Measurements from ENCODE around the gene ACTL7B. TPM values are rescaled to one million over a fixed set of nuclear protein-coding genes. Genes with fewer than 3 reads are reported as not detected.

Gene ACTL7B
- total RNA-seq, 1 donor from 2014 or later = not detected

- H3K4me3 Mint-ChIP-seq = no peak overlapping the region
- DNase-seq (ENCODE audit: low read depth, low spot score) = no peak
- H3K27ac Mint-ChIP-seq (ENCODE audit: unreplicated experiment) = no peak overlapping the region
Observed at GRCh38 chr9:108866001-108866420, 10.2 kb upstream of the ACTL7B start.

GRCh38 chr9:108865037-108865436, 9.3 kb upstream of the ACTL7B start:
- Mint-ChIP-seq H3K27me3 (ENCODE audit: low read depth) (no peaks in the 10 kb centered on the region), H3K36me3 (ENCODE audit: low read depth) (peaks cover 11% of the 10 kb centered on the region), H3K9me3 (no peaks in the 10 kb centered on the region), H3K27ac (ENCODE audit: unreplicated experiment) (no peak overlapping the region), H3K4me3 (no peak overlapping the region), H3K4me1 (no peaks in the 10 kb centered on the region)
- no peak for DNase-seq (ENCODE audit: low read depth, low spot score)
- TF ChIP-seq CTCF (conservative IDR thresholded peaks at IDR 0.05) = no peak

More at GRCh38 chr9:108866001-108866420, 10.2 kb upstream of the ACTL7B start:
- Mint-ChIP-seq H3K4me1 (no peaks in the 10 kb centered on the region), H3K36me3 (ENCODE audit: low read depth) (peaks cover 17% of the 10 kb centered on the region), H3K9me3 (no peaks in the 10 kb centered on the region), H3K27me3 (ENCODE audit: low read depth) (no peaks in the 10 kb centered on the region)
- no peak for TF ChIP-seq CTCF (conservative IDR thresholded peaks at IDR 0.05)

- DNase-seq (ENCODE audit: low read depth, low spot score) = no peak
- no peak overlapping the region for H3K27ac Mint-ChIP-seq (ENCODE audit: unreplicated experiment)
- no peak for TF ChIP-seq CTCF (conservative IDR thresholded peaks at IDR 0.05)
Observed at GRCh38 chr9:108864446-108864845, 8.7 kb upstream of the ACTL7B start.

GRCh38 chr9:108863891-108864290, 8.1 kb upstream of the ACTL7B start:
- Mint-ChIP-seq H3K27ac (ENCODE audit: unreplicated experiment) (no peak overlapping the region), H3K27me3 (ENCODE audit: low read depth) (no peaks in the 10 kb centered on the region), H3K9me3 (no peaks in the 10 kb centered on the region), H3K4me1 (no peaks in the 10 kb centered on the region), H3K36me3 (ENCODE audit: low read depth) (peaks cover 11% of the 10 kb centered on the region), H3K4me3 (no peak overlapping the region)
- TF ChIP-seq CTCF (conservative IDR thresholded peaks at IDR 0.05) = no peak
- DNase-seq (ENCODE audit: low read depth, low spot score) = no peak

More at GRCh38 chr9:108864446-108864845, 8.7 kb upstream of the ACTL7B start:
- Mint-ChIP-seq H3K36me3 (ENCODE audit: low read depth) (peaks cover 11% of the 10 kb centered on the region), H3K4me3 (no peak overlapping the region), H3K9me3 (no peaks in the 10 kb centered on the region), H3K4me1 (no peaks in the 10 kb centered on the region), H3K27me3 (ENCODE audit: low read depth) (no peaks in the 10 kb centered on the region)

- peaks cover 2% of the 10 kb centered on the region for H3K36me3 Mint-ChIP-seq (ENCODE audit: low read depth)
- no peak for TF ChIP-seq CTCF (conservative IDR thresholded peaks at IDR 0.05)
- H3K4me3 Mint-ChIP-seq = no peak within 1 kb of the TSS
- no peaks in the 10 kb centered on the region for H3K9me3 Mint-ChIP-seq
- no peaks in the 10 kb centered on the region for H3K4me1 Mint-ChIP-seq
- peak within 1 kb of the TSS; percentile 32 for H3K27ac Mint-ChIP-seq (ENCODE audit: unreplicated experiment)
- H3K27me3 Mint-ChIP-seq (ENCODE audit: low read depth) = no peaks in the 10 kb centered on the region
- no peak for DNase-seq (ENCODE audit: low read depth, low spot score)
Observed at GRCh38 chr9:108861997-108862396, 6.2 kb upstream of the ACTL7B start, which contains the start of gene ACTL7A. Gene ACTL7A, plus strand, starts transcription at chr9:108862266. Its CDS starts 57 bp downstream, at chr9:108862323.

Data from neural crest cell (in vitro differentiated cells).